Neural crest cell (in vitro differentiated cells): ENCODE data around the gene MKRN2OS. TPM values are rescaled to one million over a fixed set of nuclear protein-coding genes. Genes with fewer than 3 reads are reported as not detected.
A peak's percentile ranks its signal among the peaks of the same experiment; 100 is the strongest.

Experiments used
- DNase-seq: peaks from one replicate; pipeline ENCODE4 v3.0.0; 2021; ENCODE audit warnings: low read depth, mixed read lengths, low spot score
- H3K27ac Mint-ChIP-seq: one replicate; pipeline ENCODE4 v1.8.0; 2021; ENCODE audit warnings: mild to moderate bottlenecking, mixed read lengths; ENCODE audit not compliant: unreplicated experiment
- H3K27me3 Mint-ChIP-seq: 2 replicates; pipeline ENCODE4 v1.8.0; 2021; ENCODE audit warnings: low read depth, mild to moderate bottlenecking, mixed read lengths
- H3K36me3 Mint-ChIP-seq: 2 replicates; pipeline ENCODE4 v1.8.0; 2021; ENCODE audit warnings: low read depth, mild to moderate bottlenecking, mixed read lengths
- H3K4me1 Mint-ChIP-seq: 2 replicates; pipeline ENCODE4 v1.8.0; 2021; ENCODE audit warnings: mixed read lengths
- H3K4me3 Mint-ChIP-seq: one replicate; pipeline ENCODE4 v1.8.0; 2021; ENCODE audit warnings: mild to moderate bottlenecking, mixed read lengths
- H3K9me3 Mint-ChIP-seq: 2 replicates; pipeline ENCODE4 v1.8.0; 2021; ENCODE audit warnings: mixed read lengths
- CTCF ChIP-seq: fragments of 200-600 bp; sonication (generic); conservative IDR thresholded peaks from 2 replicates; pipeline ENCODE4 v1.5.0; 2021; ENCODE audit warnings: antibody characterized with exemption, mild to moderate bottlenecking
- total RNA-seq: library from RNA; stranded (reverse); gene quantifications from 2 replicates; pipeline ENCODE4 v1.2.1, GENCODE V29; 2021

Gene MKRN2OS
- total RNA-seq, 1 donor from 2014 or later: not detected

- Mint-ChIP-seq H3K27ac (no peak overlapping the region), H3K4me3 (no peak overlapping the region), H3K9me3 (no peaks in the 10 kb centered on the region), H3K36me3 (peaks cover 29% of the 10 kb centered on the region), H3K4me1 (peaks cover 14% of the 10 kb centered on the region), H3K27me3 (no peaks in the 10 kb centered on the region)
- DNase-seq: no peak
- no peak for TF ChIP-seq CTCF
Observed at GRCh38 chr3:12574661-12575060, 29.4 kb upstream of the MKRN2OS start.

- H3K27me3 Mint-ChIP-seq: no peaks in the 10 kb centered on the region
- peaks cover 28% of the 10 kb centered on the region for H3K36me3 Mint-ChIP-seq
- peaks cover 17% of the 10 kb centered on the region for H3K4me1 Mint-ChIP-seq
- H3K27ac Mint-ChIP-seq: peak overlapping the region; percentile 2
- TF ChIP-seq CTCF: no peak
- no peaks in the 10 kb centered on the region for H3K9me3 Mint-ChIP-seq
- H3K4me3 Mint-ChIP-seq: no peak overlapping the region
- DNase-seq: no peak
Observed at GRCh38 chr3:12574131-12574530, 28.8 kb upstream of the MKRN2OS start.

GRCh38 chr3:12571986-12572385 lies 26.7 kb upstream of the MKRN2OS start:
- Mint-ChIP-seq H3K27me3 (no peaks in the 10 kb centered on the region), H3K36me3 (peaks cover 26% of the 10 kb centered on the region), H3K9me3 (no peaks in the 10 kb centered on the region), H3K4me3 (no peak overlapping the region), H3K27ac (no peak overlapping the region), H3K4me1 (peaks cover 17% of the 10 kb centered on the region)
- no peak for DNase-seq
- TF ChIP-seq CTCF: no peak

- Mint-ChIP-seq H3K27me3 (no peaks in the 10 kb centered on the region), H3K4me3 (no peak overlapping the region), H3K27ac (peak overlapping the region; percentile 46), H3K9me3 (no peaks in the 10 kb centered on the region), H3K4me1 (peaks cover 13% of the 10 kb centered on the region), H3K36me3 (peaks cover 19% of the 10 kb centered on the region)
- TF ChIP-seq CTCF: no peak
- no peak for DNase-seq
Observed at GRCh38 chr3:12569836-12570235, 24.5 kb upstream of the MKRN2OS start.

GRCh38 chr3:12568747-12569146 lies 23.4 kb upstream of the MKRN2OS start:
- DNase-seq: no peak
- no peak for TF ChIP-seq CTCF
- Mint-ChIP-seq H3K4me3 (no peak overlapping the region), H3K9me3 (no peaks in the 10 kb centered on the region), H3K27ac (no peak overlapping the region), H3K27me3 (no peaks in the 10 kb centered on the region), H3K4me1 (peaks cover 18% of the 10 kb centered on the region), H3K36me3 (peaks cover 19% of the 10 kb centered on the region)

- no peak for TF ChIP-seq CTCF
- H3K9me3 Mint-ChIP-seq: no peaks in the 10 kb centered on the region
- H3K27me3 Mint-ChIP-seq: no peaks in the 10 kb centered on the region
- no peak overlapping the region for H3K4me3 Mint-ChIP-seq
- peaks cover 32% of the 10 kb centered on the region for H3K4me1 Mint-ChIP-seq
- no peak for DNase-seq
- peaks cover 13% of the 10 kb centered on the region for H3K36me3 Mint-ChIP-seq
- no peak overlapping the region for H3K27ac Mint-ChIP-seq
Observed at GRCh38 chr3:12566976-12567375, 21.7 kb upstream of the MKRN2OS start.
